GM18861 (cell line): ENCODE results near the gene FSTL4.

Source experiments
- ATAC-seq: cut with Tn5 transposase; IDR thresholded peaks from one replicate; pipeline ENCODE4 v1.9.1; 2021; ENCODE audit not compliant: unreplicated experiment

FSTL4 gene

DNA sequence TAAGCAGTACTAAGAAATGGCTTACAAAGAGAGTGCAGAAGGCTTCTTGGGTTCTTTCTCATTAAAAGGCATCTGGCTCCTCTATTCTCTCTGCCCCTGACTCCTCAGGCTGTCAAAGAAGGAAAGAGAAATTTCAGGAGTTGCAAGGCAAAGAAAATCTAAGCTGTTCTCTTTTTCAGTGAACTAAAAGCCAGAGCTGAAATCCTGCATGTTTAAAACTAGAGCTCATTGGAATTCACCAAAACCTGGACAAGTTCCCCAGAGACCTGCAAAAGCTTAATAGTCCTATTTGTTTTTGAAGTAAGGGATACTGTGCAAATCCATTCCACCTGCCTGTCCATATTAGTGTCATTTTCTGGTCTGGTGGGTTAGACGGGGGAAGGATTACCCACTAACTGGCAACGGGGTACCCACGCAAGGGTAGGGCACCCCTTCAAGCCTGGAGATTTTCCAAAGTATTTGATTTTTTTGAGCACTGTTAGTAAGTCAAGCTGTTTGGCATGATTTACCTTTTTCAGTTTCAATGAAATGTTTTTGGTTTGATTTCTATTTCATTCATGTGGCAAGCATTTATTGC is 179.3 kb downstream of the FSTL4 start:
- no peak for ATAC-seq

- no peak for ATAC-seq
Observed at GRCh38 chr5:133431326-133431865, 180.9 kb downstream of the FSTL4 start.

DNA sequence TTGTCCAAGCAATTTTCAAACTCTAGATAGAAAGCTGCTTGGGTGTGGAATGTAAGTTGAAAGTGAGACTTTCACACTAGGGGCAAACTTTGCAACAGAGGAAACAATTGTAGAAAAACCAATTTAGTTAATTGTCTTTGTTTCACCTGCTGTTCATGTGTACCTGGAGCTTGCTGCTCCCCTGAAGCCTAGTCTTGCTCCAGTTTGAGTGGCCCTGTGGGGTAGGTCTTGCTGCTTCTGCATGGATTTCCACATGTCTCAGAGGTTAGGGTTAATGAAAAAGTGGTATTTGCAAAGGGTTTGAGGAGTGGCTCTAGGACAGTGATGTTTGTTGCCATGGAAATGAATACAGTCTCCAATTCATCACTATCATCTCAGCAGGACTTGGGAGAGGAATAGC is 182.2 kb downstream of the FSTL4 start:
- no peak for ATAC-seq

- no peak for ATAC-seq
Observed at GRCh38 chr5:133429046-133429445, 183.3 kb downstream of the FSTL4 start.

DNA sequence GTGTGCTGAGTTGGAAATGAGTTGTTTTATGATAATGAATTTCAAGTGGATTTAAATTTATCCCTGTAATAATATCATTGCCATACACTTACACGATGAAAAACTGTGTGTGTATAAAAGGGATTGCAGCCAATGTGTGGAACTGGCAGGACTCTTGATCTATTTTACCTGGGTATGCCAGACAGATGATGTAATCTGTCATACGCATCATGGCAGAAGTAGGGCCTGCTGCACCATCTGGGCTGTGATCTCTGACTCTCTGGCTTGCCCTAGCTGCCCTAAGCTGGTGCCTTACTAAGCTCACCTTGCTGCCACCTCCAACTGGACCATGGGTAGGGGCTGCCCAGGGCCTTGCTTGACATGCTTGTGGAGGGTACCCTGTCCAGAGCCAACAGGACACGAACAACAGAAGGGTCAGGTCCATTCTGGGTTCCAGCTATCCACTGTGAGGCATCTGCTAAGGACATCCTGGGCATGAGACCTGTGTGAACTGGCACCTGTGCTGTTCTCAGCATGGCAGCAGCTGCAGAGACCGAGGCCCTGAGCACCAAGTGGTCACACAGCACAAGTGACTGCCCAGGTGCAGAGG is 184.2 kb downstream of the FSTL4 start:
- no peak for ATAC-seq

GRCh38 chr5:133427121-133427777 is 185.1 kb downstream of the FSTL4 start:
- ATAC-seq: no peak

- ATAC-seq: no peak
Observed at GRCh38 chr5:133426264-133426663, 186.1 kb downstream of the FSTL4 start.

DNA sequence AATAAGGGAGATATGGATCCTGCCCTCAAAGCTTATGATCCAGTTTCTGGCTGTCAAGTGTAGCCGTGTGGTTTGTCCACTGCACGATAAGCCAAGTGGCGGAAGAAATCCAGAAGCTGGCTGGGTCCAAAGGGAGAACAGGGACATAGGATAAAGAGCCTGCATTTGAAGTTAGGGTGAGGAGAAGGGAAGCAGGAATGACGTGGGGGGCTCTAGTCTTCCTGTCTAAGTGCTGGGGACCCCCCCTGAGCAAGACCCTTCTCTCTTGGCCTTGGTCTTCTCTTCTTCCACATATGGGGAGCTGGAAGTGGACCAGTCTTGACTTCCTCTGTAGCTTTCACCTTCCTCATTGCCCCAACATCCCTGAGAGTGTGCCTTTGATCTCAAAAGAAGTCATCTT is 186.6 kb downstream of the FSTL4 start:
- ATAC-seq: no peak

DNA sequence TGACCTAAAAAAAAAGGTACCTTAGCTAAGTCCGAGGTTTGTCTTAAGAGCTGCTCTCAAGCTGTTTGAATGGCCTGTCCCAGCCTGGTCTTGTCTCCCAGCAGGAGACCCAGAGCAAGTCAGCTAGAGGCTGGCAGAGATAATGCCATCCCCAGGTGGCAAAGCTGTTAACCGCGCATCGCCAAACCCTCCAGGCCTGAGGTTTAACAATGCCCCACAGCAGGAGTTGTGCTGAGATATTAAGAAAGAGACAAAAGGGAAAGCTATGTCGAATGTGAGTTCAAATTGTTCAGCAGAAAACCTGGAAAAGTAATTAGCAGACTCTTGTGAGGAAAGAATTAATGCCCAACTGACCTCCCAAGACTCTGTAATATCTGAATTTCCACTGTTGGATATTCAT is 187.1 kb downstream of the FSTL4 start:
- no peak for ATAC-seq

- peak; percentile 64 for ATAC-seq
Observed at GRCh38 chr5:133423618-133424282, 188.6 kb downstream of the FSTL4 start.

- ATAC-seq: no peak
Observed at GRCh38 chr5:133423011-133423617, 189.2 kb downstream of the FSTL4 start.

GRCh38 chr5:133421806-133422205 is 190.5 kb downstream of the FSTL4 start:
- no peak for ATAC-seq

DNA sequence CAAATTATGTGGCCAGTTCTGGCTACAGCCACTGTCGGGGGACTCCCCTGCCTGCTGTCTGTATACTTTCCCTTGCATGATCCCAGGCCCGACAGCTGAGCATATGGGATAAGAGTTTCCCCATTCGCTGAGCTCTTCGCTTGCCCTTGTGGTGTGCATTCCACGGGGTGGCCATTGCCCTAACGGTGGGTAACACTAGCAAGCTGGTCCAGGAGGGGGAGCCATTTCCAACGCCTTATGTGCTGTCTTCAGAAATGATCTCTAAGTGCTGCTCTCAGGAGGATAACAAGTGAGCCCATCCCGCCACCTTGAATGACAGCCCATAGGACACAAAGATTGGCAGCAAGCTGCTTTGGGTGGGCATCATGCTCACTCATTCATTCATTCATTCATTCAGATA is 190.9 kb downstream of the FSTL4 start:
- ATAC-seq: no peak

- ATAC-seq: no peak
Observed at GRCh38 chr5:133420440-133421301, 191.7 kb downstream of the FSTL4 start.

- ATAC-seq: no peak
Observed at GRCh38 chr5:133415906-133416305, 196.4 kb downstream of the FSTL4 start.

DNA sequence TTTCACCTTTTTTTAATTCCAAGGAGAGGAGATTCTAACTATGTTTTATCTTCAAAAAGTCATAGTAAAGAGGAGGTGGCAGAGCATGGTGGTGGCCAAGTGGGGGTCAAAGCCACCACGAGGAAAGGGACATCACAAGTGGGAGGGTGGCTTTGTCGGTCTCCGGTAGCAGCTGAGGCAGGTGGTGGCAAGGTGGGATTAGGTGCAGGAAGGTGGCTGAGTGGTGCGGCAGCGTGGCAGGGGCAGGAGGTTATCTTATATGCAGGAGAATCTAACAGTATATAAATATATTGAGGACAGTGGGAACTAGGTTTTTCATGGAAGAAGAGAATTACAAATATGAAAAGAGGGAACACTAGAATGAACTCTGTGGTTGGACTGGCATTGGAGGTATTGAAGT is 196.8 kb downstream of the FSTL4 start:
- ATAC-seq: no peak

GRCh38 chr5:133412661-133413060 is 199.7 kb downstream of the FSTL4 start:
- no peak for ATAC-seq

DNA sequence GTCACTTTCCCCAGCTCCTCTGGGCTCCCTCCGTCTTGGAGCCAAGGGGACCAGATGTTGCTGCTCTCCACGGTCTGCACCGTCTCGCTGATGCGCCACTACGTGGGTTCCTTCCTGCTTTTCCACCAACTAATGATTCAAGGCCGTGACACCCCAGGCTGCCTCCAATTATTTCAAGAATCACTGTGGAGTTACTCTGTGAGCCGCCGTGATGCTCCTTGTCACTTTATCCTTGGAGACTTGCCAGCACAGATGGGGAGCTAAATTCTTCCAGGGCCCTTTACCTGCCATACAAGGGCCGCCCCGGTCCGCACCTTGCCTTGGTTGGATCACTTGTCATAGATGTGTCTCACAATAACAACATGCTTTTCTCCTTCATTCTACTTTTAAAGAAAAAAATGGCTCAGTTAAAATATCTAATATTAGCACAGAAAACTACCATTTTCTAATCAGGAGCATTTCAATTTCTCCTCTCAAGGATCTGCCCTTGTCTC is 202.0 kb downstream of the FSTL4 start:
- ATAC-seq: no peak

- ATAC-seq: no peak
Observed at GRCh38 chr5:133409210-133409674, 203.1 kb downstream of the FSTL4 start.

- no peak for ATAC-seq
Observed at GRCh38 chr5:133408322-133408721, 204.0 kb downstream of the FSTL4 start.
